Erythroblast (primary cell): Measurements from ENCODE around the gene CPN1.

Experiments used
- GATA1 ChIP-seq: IDR thresholded peaks from 2 replicates; pipeline ENCODE4 v1.6.1; 2011; ENCODE audit warnings: low read depth, mild to moderate bottlenecking, control low read depth, low read length, moderate library complexity
- POLR2A ChIP-seq: IDR thresholded peaks from 2 replicates; pipeline ENCODE4 v1.6.1; 2011; ENCODE audit warnings: mild to moderate bottlenecking, low read length

GRCh38 chr10:99993701-99994689 is 87.7 kb downstream of the CPN1 start:
- TF ChIP-seq POLR2A (peak; percentile 32), GATA1 (no peak)
